A673 (cell line): ENCODE data around the gene FAM110D. TPM values are rescaled to one million over a fixed set of nuclear protein-coding genes. Genes with fewer than 3 reads are reported as not detected.

Source experiments
- BruUV-seq: library from RNA; stranded (reverse); fragments of 400-500 nt; replicated peaks from 2 replicates; lab custom pipeline; 2021; lab: Mats Ljungman, UMichigan
- CTCF ChIA-PET: fragments of 300-600 bp; sonication (Branson Sonifier 250); formaldehyde crosslinking; loops from one replicate; lab custom pipeline; 2022; ENCODE audit warnings: antibody characterized with exemption; lab: Charles Lee
- POLR2A ChIA-PET: fragments of 300-600 bp; sonication (Branson Sonifier 250); formaldehyde crosslinking; loops from one replicate; lab custom pipeline; 2022; ENCODE audit warnings: antibody characterized with exemption; ENCODE audit not compliant: low non-redundant PET; lab: Charles Lee
- DNase-seq: peaks from one replicate; pipeline ENCODE4 v3.0.0-alpha.2; 2015; ENCODE audit warnings: low spot score
- H3K27ac ChIP-seq: fragments of 200-600 bp; sonication (generic); 2 replicates; pipeline ENCODE4 v1.5.1; 2016; ENCODE audit warnings: mixed run types, low read depth, mild to moderate bottlenecking, mixed read lengths, antibody characterized with exemption, low read length; ENCODE audit not compliant: poor library complexity, severe bottlenecking
- H3K27me3 ChIP-seq: fragments of 200-600 bp; sonication (generic); replicated peaks from 2 replicates; pipeline ENCODE4 v1.6.1; 2017; ENCODE audit warnings: mixed run types, low read depth, mild to moderate bottlenecking, mixed read lengths, antibody characterized with exemption, low read length; ENCODE audit not compliant: insufficient read depth, poor library complexity
- H3K36me3 ChIP-seq: fragments of 200-600 bp; sonication (generic); 2 replicates; pipeline ENCODE4 v1.6.1; 2016; ENCODE audit warnings: mixed run types, mild to moderate bottlenecking, mixed read lengths, antibody characterized with exemption, low read length; ENCODE audit not compliant: insufficient read depth, poor library complexity, severe bottlenecking
- H3K4me1 ChIP-seq: fragments of 200-600 bp; sonication (generic); 2 replicates; pipeline ENCODE4 v1.6.1; 2017; ENCODE audit warnings: mixed run types, mild to moderate bottlenecking, mixed read lengths, antibody characterized with exemption, low read length; ENCODE audit not compliant: insufficient read depth, poor library complexity, severe bottlenecking
- H3K4me3 ChIP-seq: fragments of 200-600 bp; sonication (generic); 2 replicates; pipeline ENCODE4 v1.5.1; 2016; ENCODE audit warnings: low read depth, mixed run types, mild to moderate bottlenecking, mixed read lengths, low read length; ENCODE audit not compliant: poor library complexity, severe bottlenecking
- H3K9me3 ChIP-seq: fragments of 200-600 bp; sonication (generic); 2 replicates; pipeline ENCODE4 v1.6.1; 2016; ENCODE audit warnings: mixed run types, low read depth, mild to moderate bottlenecking, mixed read lengths, antibody characterized with exemption, low read length; ENCODE audit not compliant: poor library complexity, severe bottlenecking
- EZH2 ChIP-seq: fragments of 200-600 bp; sonication (generic); IDR thresholded peaks from 2 replicates; pipeline ENCODE4 v1.6.1; 2017; ENCODE audit warnings: borderline replicate concordance, low read depth, mild to moderate bottlenecking, mixed read lengths, antibody characterized with exemption, low read length; ENCODE audit not compliant: poor library complexity, severe bottlenecking
- intact Hi-C: fragments of 100-400 bp; cut with micrococcal nuclease; formaldehyde crosslinking; loops from one replicate; pipeline ENCODE4 v1.10.0; 2022; ENCODE audit not compliant: unreplicated experiment
- total RNA-seq: library from RNA; stranded (reverse); gene quantifications from 2 replicates; pipeline ENCODE4 v1.2.3, GENCODE V29; 2021
- TF ChIP-seq, protein P1 (sequence below): fragments of 300-800, 200-600 bp; sonication (generic); conservative IDR thresholded peaks from 2 replicates; pipeline ENCODE4 v1.5.1; 2017; ENCODE audit warnings: low read depth, mild to moderate bottlenecking, antibody characterized with exemption, low read length, moderate library complexity, mixed read lengths

The FAM110D gene
- total RNA-seq, 1 experiment from 2014 or later: 0.64 TPM

DNA sequence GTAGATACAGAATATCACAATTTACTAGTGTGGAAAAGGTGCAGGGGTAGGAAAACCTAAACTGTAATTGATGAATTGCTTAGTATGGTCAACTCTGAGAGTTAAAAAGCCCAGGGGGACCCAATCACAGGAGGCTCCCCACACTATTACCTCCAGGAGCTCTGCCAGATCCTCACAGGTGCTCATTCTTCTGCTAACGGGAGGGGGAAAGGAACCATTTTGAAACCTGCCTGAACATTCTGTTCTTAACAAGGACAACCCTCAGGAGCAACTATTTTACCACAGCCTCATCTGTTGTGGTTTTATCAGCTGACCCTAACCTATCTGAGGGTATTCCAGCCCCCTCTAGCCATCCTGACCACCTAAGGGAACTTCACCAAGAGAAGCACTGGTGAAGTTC is 28.2 kb upstream of the FAM110D start:
- intact Hi-C loops: no loop called here
- POLR2A ChIA-PET: no interaction called here
- no peaks in the 10 kb centered on the region for H3K9me3 ChIP-seq
- H3K4me1 ChIP-seq: peaks cover 8% of the 10 kb centered on the region
- no peak overlapping the region for H3K27ac ChIP-seq
- BruUV-seq: no TSS peak
- CTCF ChIA-PET: interaction anchor here (0.6 kb wide), 1 partner anchor 232 kb away, joined by 3 read pairs; no protein-coding TSS in a partner anchor
- H3K36me3 ChIP-seq: no peaks in the 10 kb centered on the region
- no peak for DNase-seq
- TF ChIP-seq EZH2: no peak
- TF ChIP-seq, protein P1, sequence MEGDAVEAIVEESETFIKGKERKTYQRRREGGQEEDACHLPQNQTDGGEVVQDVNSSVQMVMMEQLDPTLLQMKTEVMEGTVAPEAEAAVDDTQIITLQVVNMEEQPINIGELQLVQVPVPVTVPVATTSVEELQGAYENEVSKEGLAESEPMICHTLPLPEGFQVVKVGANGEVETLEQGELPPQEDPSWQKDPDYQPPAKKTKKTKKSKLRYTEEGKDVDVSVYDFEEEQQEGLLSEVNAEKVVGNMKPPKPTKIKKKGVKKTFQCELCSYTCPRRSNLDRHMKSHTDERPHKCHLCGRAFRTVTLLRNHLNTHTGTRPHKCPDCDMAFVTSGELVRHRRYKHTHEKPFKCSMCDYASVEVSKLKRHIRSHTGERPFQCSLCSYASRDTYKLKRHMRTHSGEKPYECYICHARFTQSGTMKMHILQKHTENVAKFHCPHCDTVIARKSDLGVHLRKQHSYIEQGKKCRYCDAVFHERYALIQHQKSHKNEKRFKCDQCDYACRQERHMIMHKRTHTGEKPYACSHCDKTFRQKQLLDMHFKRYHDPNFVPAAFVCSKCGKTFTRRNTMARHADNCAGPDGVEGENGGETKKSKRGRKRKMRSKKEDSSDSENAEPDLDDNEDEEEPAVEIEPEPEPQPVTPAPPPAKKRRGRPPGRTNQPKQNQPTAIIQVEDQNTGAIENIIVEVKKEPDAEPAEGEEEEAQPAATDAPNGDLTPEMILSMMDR: no peak
- H3K4me3 ChIP-seq: no peak overlapping the region
- no peaks in the 10 kb centered on the region for H3K27me3 ChIP-seq

GRCh38 chr1:26132128-26132833 is 26.6 kb upstream of the FAM110D start:
- TF ChIP-seq EZH2: no peak
- TF ChIP-seq, protein P1: no peak
- no peak overlapping the region for H3K4me3 ChIP-seq
- BruUV-seq: no TSS peak
- no peaks in the 10 kb centered on the region for H3K4me1 ChIP-seq
- DNase-seq: peak; percentile 25
- POLR2A ChIA-PET: no interaction called here
- CTCF ChIA-PET: no interaction called here
- intact Hi-C loops: no loop called here
- no peaks in the 10 kb centered on the region for H3K9me3 ChIP-seq
- H3K27ac ChIP-seq: no peak overlapping the region
- no peaks in the 10 kb centered on the region for H3K27me3 ChIP-seq
- no peaks in the 10 kb centered on the region for H3K36me3 ChIP-seq

DNA sequence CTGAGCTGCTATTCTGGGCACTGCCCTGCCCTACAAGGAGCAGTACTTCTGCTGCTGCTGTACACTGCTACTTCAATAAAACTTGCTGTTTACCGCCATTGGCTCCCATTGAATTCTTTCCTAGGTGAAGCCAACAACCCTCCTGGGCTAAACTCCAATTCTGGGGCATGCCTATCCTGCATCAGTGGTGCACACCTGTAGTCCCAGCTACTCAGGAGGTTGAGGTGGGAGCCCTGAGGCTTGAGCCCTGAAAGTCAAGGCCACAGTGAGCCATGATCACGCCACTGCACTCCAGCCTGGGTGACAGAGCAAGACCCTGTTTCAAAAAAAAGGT is 26.1 kb upstream of the FAM110D start:
- no peak for DNase-seq
- BruUV-seq: no TSS peak
- TF ChIP-seq, protein P1: no peak
- TF ChIP-seq EZH2: no peak
- Histone ChIP-seq H3K4me1 (no peaks in the 10 kb centered on the region), H3K36me3 (no peaks in the 10 kb centered on the region), H3K27ac (no peak overlapping the region), H3K27me3 (no peaks in the 10 kb centered on the region), H3K4me3 (no peak overlapping the region), H3K9me3 (no peaks in the 10 kb centered on the region)
- intact Hi-C loops: no loop called here
- POLR2A ChIA-PET: no interaction called here
- CTCF ChIA-PET: no interaction called here
